ENCODE results near the gene RAP1GDS1.

RAP1GDS1 gene

GRCh38 chr4:98260579-98261404, at the start of gene RAP1GDS1:
RAP1GDS1 (plus strand) TSS chr4:98261384; CDS start chr4:98261566, 182 bp downstream.
- DNase-seq (ENCODE audit: low spot score) = peak; percentile 92

- DNase-seq (ENCODE audit: low spot score) = no peak
Measured at GRCh38 chr4:98222306-98222705, 38.9 kb upstream of the RAP1GDS1 start.

GRCh38 chr4:98226396-98226795, 34.8 kb upstream of the RAP1GDS1 start:
- no peak for DNase-seq (ENCODE audit: low spot score)

GRCh38 chr4:98230961-98231360, 30.2 kb upstream of the RAP1GDS1 start:
- no peak for DNase-seq (ENCODE audit: low spot score)

GRCh38 chr4:98232202-98232601, 29.0 kb upstream of the RAP1GDS1 start:
- DNase-seq (ENCODE audit: low spot score) = peak; percentile 57

- DNase-seq (ENCODE audit: low spot score) = no peak
Measured at GRCh38 chr4:98237204-98237603, 24.0 kb upstream of the RAP1GDS1 start.

- DNase-seq (ENCODE audit: low spot score) = no peak
Measured at GRCh38 chr4:98242063-98242462, 19.1 kb upstream of the RAP1GDS1 start.

- DNase-seq (ENCODE audit: low spot score) = no peak
Measured at GRCh38 chr4:98242538-98242937, 18.6 kb upstream of the RAP1GDS1 start.

- no peak for DNase-seq (ENCODE audit: low spot score)
Measured at GRCh38 chr4:98245226-98245625, 16.0 kb upstream of the RAP1GDS1 start.

- no peak for DNase-seq (ENCODE audit: low spot score)
Measured at GRCh38 chr4:98248934-98249333, 12.2 kb upstream of the RAP1GDS1 start.

- DNase-seq (ENCODE audit: low spot score) = no peak
Measured at GRCh38 chr4:98249831-98250230, 11.4 kb upstream of the RAP1GDS1 start.

- DNase-seq (ENCODE audit: low spot score) = no peak
Measured at GRCh38 chr4:98253499-98253898, 7.7 kb upstream of the RAP1GDS1 start.

GRCh38 chr4:98260047-98260578, 1.1 kb upstream of the RAP1GDS1 start:
- peak; percentile 51 for DNase-seq (ENCODE audit: low spot score)

- DNase-seq (ENCODE audit: low spot score) = peak; percentile 86
Measured at GRCh38 chr4:98261405-98262291, 464 bp downstream of the RAP1GDS1 start.

GRCh38 chr4:98262431-98262830, 1.2 kb downstream of the RAP1GDS1 start:
- peak; percentile 30 for DNase-seq (ENCODE audit: low spot score)

GRCh38 chr4:98267498-98267897, 6.3 kb downstream of the RAP1GDS1 start:
- DNase-seq (ENCODE audit: low spot score) = no peak

GRCh38 chr4:98275145-98275544, 14.0 kb downstream of the RAP1GDS1 start:
- no peak for DNase-seq (ENCODE audit: low spot score)

GRCh38 chr4:98283219-98284189, 22.3 kb downstream of the RAP1GDS1 start:
- DNase-seq (ENCODE audit: low spot score) = peak; percentile 41

- DNase-seq (ENCODE audit: low spot score) = peak; percentile 76
Measured at GRCh38 chr4:98284640-98285046, 23.5 kb downstream of the RAP1GDS1 start.

GRCh38 chr4:98285676-98286075, 24.5 kb downstream of the RAP1GDS1 start:
- DNase-seq (ENCODE audit: low spot score) = no peak

GRCh38 chr4:98287328-98287727, 26.1 kb downstream of the RAP1GDS1 start:
- no peak for DNase-seq (ENCODE audit: low spot score)
